HCT116 (cell line): ENCODE measurements around the gene MAGED4B.
"Not testable (repeated sequence)": the region's sequence is repeated elsewhere in the genome, so short reads cannot be mapped to it uniquely, and the experiment has no call there.

Source experiments
- CEBPB ChIP-seq: IDR thresholded peaks from 2 replicates; pipeline ENCODE4 v1.6.1; 2012; ENCODE audit warnings: low read depth
- CTCF ChIP-seq, 3 experiments: fragments of 200-600 bp in 1 of 3; sonication (generic) in 1 of 3; IDR thresholded peaks in 2 of 3; conservative IDR thresholded peaks in 1 of 3; 2 replicates each; pipeline ENCODE4 v1.5.1; 2012 to 2017; ENCODE audit warnings: low read depth in 2 of 3, low read length in 2 of 3, antibody characterized with exemption in 1 of 3, borderline replicate concordance in 1 of 3, control low read depth in 1 of 3, mild to moderate bottlenecking in 1 of 3, mixed read lengths in 1 of 3, mixed run types in 1 of 3, moderate library complexity in 1 of 3; ENCODE audit not compliant: insufficient read depth in 1 of 3
- EGR1 ChIP-seq: IDR thresholded peaks from 2 replicates; pipeline ENCODE4 v1.6.1; 2012; ENCODE audit warnings: low read depth
- EZH2 ChIP-seq: fragments of 200-600 bp; sonication (generic); IDR thresholded peaks from 2 replicates; pipeline ENCODE4 v1.6.1; 2017; ENCODE audit warnings: antibody characterized with exemption, mixed run types
- JUND ChIP-seq: IDR thresholded peaks from 2 replicates; pipeline ENCODE4 v1.6.1; 2012
- MAX ChIP-seq: IDR thresholded peaks from 2 replicates; pipeline ENCODE4 v1.6.1; 2012
- POLR2A ChIP-seq: IDR thresholded peaks from 2 replicates; pipeline ENCODE4 v1.7.0; 2011; ENCODE audit warnings: borderline replicate concordance; ENCODE audit not compliant: insufficient read depth, insufficient read length; ENCODE audit errors: extremely low read depth
- POLR2AphosphoS5 ChIP-seq: IDR thresholded peaks from 2 replicates; pipeline ENCODE4 v1.6.1; 2011; ENCODE audit warnings: mild to moderate bottlenecking, low read depth, low read length, moderate library complexity
- RAD21 ChIP-seq: IDR thresholded peaks from 2 replicates; pipeline ENCODE4 v1.6.1; 2012; ENCODE audit warnings: low read depth, mild to moderate bottlenecking
- REST ChIP-seq: IDR thresholded peaks from 2 replicates; pipeline ENCODE4 v1.6.1; 2012; ENCODE audit warnings: low read depth
- TCF7L2 ChIP-seq: IDR thresholded peaks from 2 replicates; pipeline ENCODE4 v1.7.0; 2011; ENCODE audit warnings: borderline replicate concordance, inconsistent platforms; ENCODE audit not compliant: insufficient read depth, insufficient read length; ENCODE audit errors: extremely low read depth
- YY1 ChIP-seq: IDR thresholded peaks from 2 replicates; pipeline ENCODE4 v1.6.1; 2011; ENCODE audit warnings: low read length, low read depth, moderate library complexity, mild to moderate bottlenecking; ENCODE audit not compliant: insufficient replicate concordance; ENCODE audit errors: extremely low read depth
- ZBTB33 ChIP-seq: IDR thresholded peaks from 2 replicates; pipeline ENCODE4 v1.6.1; 2011; ENCODE audit warnings: mild to moderate bottlenecking, low read length, moderate library complexity; ENCODE audit not compliant: insufficient replicate concordance; ENCODE audit errors: extremely low read depth
- ZNF274 ChIP-seq: fragments of 200-500 bp; sonication (Bioruptor generic); IDR thresholded peaks from 2 replicates; pipeline ENCODE4 v1.6.1; 2014; ENCODE audit warnings: mild to moderate bottlenecking, low read depth, low read length, inconsistent platforms

GRCh38 chrX:52042288-52042687, 26.7 kb downstream of the MAGED4B start:
- TF ChIP-seq POLR2A; REST; CTCF (IDR thresholded peaks at IDR 0.05 in 2 of 3, conservative IDR thresholded peaks at IDR 0.05 in 1 of 3; ENCODE audit: borderline replicate concordance in 1 of 3, insufficient read depth in 1 of 3, low read depth in 2 of 3, low read length in 2 of 3); YY1; EZH2; CEBPB; POLR2AphosphoS5; JUND; RAD21; ZNF274; ZBTB33; MAX; TCF7L2; EGR1: not testable (repeated sequence)
